Measurements from ENCODE around the gene NCK2. TPM values are rescaled to one million over a fixed set of nuclear protein-coding genes. Genes with fewer than 3 reads are reported as not detected.

NCK2 gene
- polyA plus RNA-seq, 2 of the 4 experiments (the other 2 are of a cell fraction), result 17.1 to 17.8 TPM

DNA sequence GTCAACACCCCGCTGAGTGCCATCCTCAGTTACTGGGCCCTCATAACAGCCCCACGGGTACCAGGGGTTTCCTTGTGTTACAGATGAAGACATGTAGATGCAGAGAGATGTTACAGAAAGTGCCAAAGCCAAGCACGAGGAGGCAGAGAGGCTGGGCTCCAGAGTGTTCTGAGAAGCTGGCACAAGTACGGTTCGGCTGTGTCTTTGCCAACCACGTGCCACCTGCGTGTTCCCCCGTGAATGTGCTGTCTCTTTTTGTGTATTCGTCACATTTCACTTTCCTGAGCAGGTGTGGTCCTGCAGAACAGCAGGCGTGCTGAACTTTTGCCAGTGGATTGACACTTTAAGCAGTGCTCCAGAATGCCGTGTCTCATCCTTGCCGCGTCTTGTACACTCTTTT, 124.6 kb downstream of the NCK2 start:
- Histone ChIP-seq H3K4me3 (no peak overlapping the region), H3K9me3 (no peaks in the 10 kb centered on the region), H3K4me2 (no peak overlapping the region), H3K4me1 (peaks cover 8% of the 10 kb centered on the region), H3K27ac (no peak overlapping the region)
- ChIA-PET POLR2A (no interaction called here), CTCF (no interaction called here)
- ATAC-seq, result no peak
- TF ChIP-seq KDM5A (IDR thresholded peaks at IDR 0.05) (no peak), MAFK (IDR thresholded peaks at IDR 0.05; ENCODE audit: partially characterized antibody) (no peak), EHF (CRISPR knock-in tag; IDR thresholded peaks at IDR 0.05) (no peak), TP53 (CRISPR knock-in tag; IDR thresholded peaks at IDR 0.05) (no peak), ZFP36 (IDR thresholded peaks at IDR 0.05; ENCODE audit: borderline replicate concordance, partially characterized antibody) (no peak)
- TF ChIP-seq, protein P1, sequence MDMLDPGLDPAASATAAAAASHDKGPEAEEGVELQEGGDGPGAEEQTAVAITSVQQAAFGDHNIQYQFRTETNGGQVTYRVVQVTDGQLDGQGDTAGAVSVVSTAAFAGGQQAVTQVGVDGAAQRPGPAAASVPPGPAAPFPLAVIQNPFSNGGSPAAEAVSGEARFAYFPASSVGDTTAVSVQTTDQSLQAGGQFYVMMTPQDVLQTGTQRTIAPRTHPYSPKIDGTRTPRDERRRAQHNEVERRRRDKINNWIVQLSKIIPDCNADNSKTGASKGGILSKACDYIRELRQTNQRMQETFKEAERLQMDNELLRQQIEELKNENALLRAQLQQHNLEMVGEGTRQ (IDR thresholded peaks at IDR 0.05), result no peak
- 88% methylated on average over 13 of the region's 13 CpGs for WGBS (ENCODE audit: missing lambda C conversion rate)
- no peak for DNase-seq (ENCODE audit: low read depth in 1 of 2, low spot score in 1 of 2)
- no peak for FAIRE-seq

- ATAC-seq, result no peak
- ChIA-PET POLR2A (no interaction called here), CTCF (no interaction called here)
- Histone ChIP-seq H3K27ac (no peak overlapping the region), H3K4me3 (no peak overlapping the region), H3K9me3 (no peaks in the 10 kb centered on the region), H3K4me1 (peaks cover 8% of the 10 kb centered on the region), H3K4me2 (no peak overlapping the region)
- FAIRE-seq, result no peak
- TF ChIP-seq NR3C1 (IDR thresholded peaks at IDR 0.05), result no peak
- no peak for TF ChIP-seq MYC (IDR thresholded peaks at IDR 0.05; ENCODE audit: borderline replicate concordance, low read length)
- no peak for TF ChIP-seq GATA3 (IDR thresholded peaks at IDR 0.05; ENCODE audit: borderline replicate concordance)
- TF ChIP-seq EHF (CRISPR knock-in tag; IDR thresholded peaks at IDR 0.05), result no peak
- no peak for TF ChIP-seq KDM5A (IDR thresholded peaks at IDR 0.05)
- no peak for TF ChIP-seq HMGXB4 (CRISPR knock-in tag; IDR thresholded peaks at IDR 0.05; ENCODE audit: borderline replicate concordance)
- TF ChIP-seq ZNF302 (CRISPR knock-in tag; IDR thresholded peaks at IDR 0.05), result no peak
- TF ChIP-seq FOSB (CRISPR knock-in tag; IDR thresholded peaks at IDR 0.05), result no peak
- no peak for TF ChIP-seq PBX3 (IDR thresholded peaks at IDR 0.05)
- TF ChIP-seq KDM1A (IDR thresholded peaks at IDR 0.05; ENCODE audit: low read depth), result no peak
- no peak for TF ChIP-seq ZSCAN20 (CRISPR knock-in tag; IDR thresholded peaks at IDR 0.05)
- TF ChIP-seq HOXB5 (CRISPR knock-in tag; IDR thresholded peaks at IDR 0.05), result no peak
- TF ChIP-seq, protein P2, sequence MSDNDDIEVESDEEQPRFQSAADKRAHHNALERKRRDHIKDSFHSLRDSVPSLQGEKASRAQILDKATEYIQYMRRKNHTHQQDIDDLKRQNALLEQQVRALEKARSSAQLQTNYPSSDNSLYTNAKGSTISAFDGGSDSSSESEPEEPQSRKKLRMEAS (IDR thresholded peaks at IDR 0.05), result no peak
- no peak for TF ChIP-seq RCOR1 (IDR thresholded peaks at IDR 0.05; ENCODE audit: low read depth, low read length)
- no peak for TF ChIP-seq FOXS1 (CRISPR knock-in tag; IDR thresholded peaks at IDR 0.05)
- no peak for TF ChIP-seq ELK1 (IDR thresholded peaks at IDR 0.05; ENCODE audit: low read depth, low read length)
- TF ChIP-seq, protein P1 (IDR thresholded peaks at IDR 0.05), result no peak
- 100% methylated on average over 4 of the region's 4 CpGs for WGBS (ENCODE audit: missing lambda C conversion rate)
- DNase-seq (ENCODE audit: low read depth in 1 of 2, low spot score in 1 of 2), result no peak
Measured at GRCh38 chr2:105870062-105870461, 125.3 kb downstream of the NCK2 start.

All from A549 (cell line).